K562 (cell line): ENCODE results near the gene ZC3H7B. TPM values are rescaled to one million over a fixed set of nuclear protein-coding genes. Genes with fewer than 3 reads are reported as not detected.

Experiments used
- BHLHE40 ChIP-seq: IDR thresholded peaks from 2 replicates; pipeline ENCODE4 v1.6.1; 2011; ENCODE audit warnings: low read length, improper control_type of control experiment
- EGR1 ChIP-seq: fragments of 450-650 bp; conservative IDR thresholded peaks from 2 replicates; pipeline ENCODE4 v1.6.1; 2017; ENCODE audit warnings: mild to moderate bottlenecking
- EWSR1 ChIP-seq: fragments of 450-650 bp; IDR thresholded peaks from 2 replicates; pipeline ENCODE4 v1.6.1; 2018; ENCODE audit warnings: borderline replicate concordance, mild to moderate bottlenecking, low read depth, moderate library complexity; ENCODE audit not compliant: partially characterized antibody
- FOXK2 ChIP-seq, 2 experiments: fragments of 450-650 bp; IDR thresholded peaks in 1 of 2; conservative IDR thresholded peaks in 1 of 2; 2 replicates each; pipeline ENCODE4 v1.6.1; 2016; ENCODE audit warnings: low read depth in 2 of 2, mild to moderate bottlenecking in 1 of 2
- LEF1 ChIP-seq: fragments of 450-650 bp; IDR thresholded peaks from 2 replicates; pipeline ENCODE4 v1.6.1; 2016; ENCODE audit warnings: mild to moderate bottlenecking
- NELFE ChIP-seq: IDR thresholded peaks from 2 replicates; pipeline ENCODE4 v1.6.1; 2011; ENCODE audit warnings: mild to moderate bottlenecking; ENCODE audit not compliant: insufficient read depth, insufficient read length
- NEUROD1 ChIP-seq: fragments of 150-350 bp; IDR thresholded peaks from 2 replicates; pipeline ENCODE4 v1.6.1; 2014; ENCODE audit warnings: borderline replicate concordance, low read length, low read depth; ENCODE audit not compliant: partially characterized antibody
- RAD51 ChIP-seq: fragments of 450-650 bp; IDR thresholded peaks from 2 replicates; pipeline ENCODE4 v1.7.1; 2016; ENCODE audit warnings: low read depth, mild to moderate bottlenecking, borderline replicate concordance
- SREBF1 ChIP-seq: fragments of 150-350 bp; IDR thresholded peaks from 2 replicates; pipeline ENCODE4 v1.6.1; 2014; ENCODE audit warnings: antibody characterized with exemption, low read depth, low read length, borderline replicate concordance
- ZFX ChIP-seq: sonication (generic); formaldehyde crosslinking; IDR thresholded peaks from 2 replicates; pipeline ENCODE4 v1.8.0; 2022; ENCODE audit warnings: mild to moderate bottlenecking, missing genetic modification reagents, moderate library complexity
- ZNF75A ChIP-seq: fragments of 450-650 bp; formaldehyde crosslinking; IDR thresholded peaks from 2 replicates; pipeline ENCODE4 v1.4.0; 2020; ENCODE audit warnings: mild to moderate bottlenecking
- polyA plus RNA-seq, 8 experiments: library from polyadenylated mRNA; depleted of rRNA in 4 of 8; stranded (reverse) in 5 of 8; unstranded in 3 of 8; fragments of >200 nt; fragmentation: Nextera tagmentation in 2 of 8; fragmentation: Illumina TruSeq in 1 of 8; extraction: Ambion mirVana in 2 of 8; extraction: Trizol in 1 of 8; gene quantifications; 2 replicates each; pipeline versions ENCODE4 v1.2.1 to v1.2.3, GENCODE V29; 2011 to 2014; ENCODE audit warnings: inconsistent platforms in 1 of 8, missing spikeins in 1 of 8
- total RNA-seq, 7 experiments: library from RNA; depleted of rRNA in 6 of 7; stranded (reverse); fragments of >200 nt in 6 of 7; fragmentation: Illumina TruSeq in 2 of 7; extraction: Trizol in 2 of 7; gene quantifications; 2 replicates each; pipeline versions ENCODE4 v1.2.1 to v1.2.3, GENCODE V29; 2011 to 2021; ENCODE audit warnings: low replicate concordance in 1 of 7
- TF ChIP-seq, protein P1 (sequence below): IDR thresholded peaks from 3 replicates; pipeline ENCODE4 v1.6.1; 2011; ENCODE audit warnings: borderline replicate concordance, mild to moderate bottlenecking, moderate library complexity; ENCODE audit not compliant: insufficient read length; ENCODE audit errors: extremely low read depth
- TF ChIP-seq, protein P2 (sequence below), 2 experiments: fragments of 450-650 bp; conservative IDR thresholded peaks; 2 replicates each; pipeline ENCODE4 v1.6.1; 2017; ENCODE audit warnings: mild to moderate bottlenecking in 2 of 2, moderate library complexity in 2 of 2
- TF ChIP-seq, protein P3 (sequence below): fragments of 450-650 bp; IDR thresholded peaks from 2 replicates; pipeline ENCODE4 v1.6.1; 2018; ENCODE audit not compliant: partially characterized antibody
- TF ChIP-seq, protein P4 (sequence below): sonication (generic); formaldehyde crosslinking; IDR thresholded peaks from 2 replicates; pipeline ENCODE4 v1.8.0; 2022; ENCODE audit warnings: missing genetic modification reagents, mild to moderate bottlenecking, moderate library complexity, borderline replicate concordance
- TF ChIP-seq, protein P5 (sequence below): fragments of 450-650 bp; IDR thresholded peaks from 2 replicates; pipeline ENCODE4 v1.6.1; 2016

The ZC3H7B gene
- total and polyA plus RNA-seq, 9 of the 15 experiments (the other 6 are each of a cell fraction or from before 2014, with no cell fraction given), result 0.07 to 49.8 (median 26.8) TPM

DNA sequence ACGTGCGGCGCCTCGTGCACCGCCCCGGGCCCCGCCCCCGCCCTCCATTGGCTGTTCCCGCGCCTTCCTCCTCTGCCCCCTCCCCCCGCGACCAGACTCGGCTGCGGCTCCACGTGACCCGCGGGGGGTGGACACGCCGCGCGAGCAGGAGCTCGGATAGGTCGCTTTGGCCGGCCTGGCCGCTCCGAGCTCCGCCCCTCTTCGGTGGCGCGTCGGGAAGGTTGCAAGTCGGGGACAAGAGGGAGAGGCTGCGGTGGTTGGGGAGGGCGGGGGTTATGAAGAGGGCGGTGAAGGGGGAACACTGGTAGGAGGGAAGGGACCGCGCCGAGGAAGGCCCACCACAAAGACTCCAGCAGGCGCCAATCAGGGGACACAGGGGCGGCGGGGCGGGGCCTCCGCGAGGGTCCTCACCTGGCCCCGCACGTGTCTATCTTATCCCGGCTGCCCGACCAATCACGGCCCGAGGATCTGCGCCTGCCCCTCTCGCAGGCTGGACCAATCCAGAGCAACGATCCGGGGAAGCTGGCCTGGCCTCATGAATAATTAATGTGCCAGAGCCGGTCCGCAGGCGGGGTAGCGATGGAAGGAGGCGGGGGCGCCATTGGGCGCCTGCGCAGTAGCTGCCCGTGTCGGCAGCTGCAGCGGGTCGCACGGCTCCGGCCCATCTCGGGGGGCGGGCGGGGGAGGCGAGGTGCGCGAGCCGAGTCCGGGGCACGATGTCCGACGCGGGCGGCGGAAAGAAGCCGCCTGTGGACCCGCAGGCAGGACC, 80.2 kb downstream of the ZC3H7B start, which contains the start of gene TEF (continued):
- TF ChIP-seq, protein P1, sequence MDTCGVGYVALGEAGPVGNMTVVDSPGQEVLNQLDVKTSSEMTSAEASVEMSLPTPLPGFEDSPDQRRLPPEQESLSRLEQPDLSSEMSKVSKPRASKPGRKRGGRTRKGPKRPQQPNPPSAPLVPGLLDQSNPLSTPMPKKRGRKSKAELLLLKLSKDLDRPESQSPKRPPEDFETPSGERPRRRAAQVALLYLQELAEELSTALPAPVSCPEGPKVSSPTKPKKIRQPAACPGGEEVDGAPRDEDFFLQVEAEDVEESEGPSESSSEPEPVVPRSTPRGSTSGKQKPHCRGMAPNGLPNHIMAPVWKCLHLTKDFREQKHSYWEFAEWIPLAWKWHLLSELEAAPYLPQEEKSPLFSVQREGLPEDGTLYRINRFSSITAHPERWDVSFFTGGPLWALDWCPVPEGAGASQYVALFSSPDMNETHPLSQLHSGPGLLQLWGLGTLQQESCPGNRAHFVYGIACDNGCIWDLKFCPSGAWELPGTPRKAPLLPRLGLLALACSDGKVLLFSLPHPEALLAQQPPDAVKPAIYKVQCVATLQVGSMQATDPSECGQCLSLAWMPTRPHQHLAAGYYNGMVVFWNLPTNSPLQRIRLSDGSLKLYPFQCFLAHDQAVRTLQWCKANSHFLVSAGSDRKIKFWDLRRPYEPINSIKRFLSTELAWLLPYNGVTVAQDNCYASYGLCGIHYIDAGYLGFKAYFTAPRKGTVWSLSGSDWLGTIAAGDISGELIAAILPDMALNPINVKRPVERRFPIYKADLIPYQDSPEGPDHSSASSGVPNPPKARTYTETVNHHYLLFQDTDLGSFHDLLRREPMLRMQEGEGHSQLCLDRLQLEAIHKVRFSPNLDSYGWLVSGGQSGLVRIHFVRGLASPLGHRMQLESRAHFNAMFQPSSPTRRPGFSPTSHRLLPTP, result no peak
- TF ChIP-seq, protein P2, sequence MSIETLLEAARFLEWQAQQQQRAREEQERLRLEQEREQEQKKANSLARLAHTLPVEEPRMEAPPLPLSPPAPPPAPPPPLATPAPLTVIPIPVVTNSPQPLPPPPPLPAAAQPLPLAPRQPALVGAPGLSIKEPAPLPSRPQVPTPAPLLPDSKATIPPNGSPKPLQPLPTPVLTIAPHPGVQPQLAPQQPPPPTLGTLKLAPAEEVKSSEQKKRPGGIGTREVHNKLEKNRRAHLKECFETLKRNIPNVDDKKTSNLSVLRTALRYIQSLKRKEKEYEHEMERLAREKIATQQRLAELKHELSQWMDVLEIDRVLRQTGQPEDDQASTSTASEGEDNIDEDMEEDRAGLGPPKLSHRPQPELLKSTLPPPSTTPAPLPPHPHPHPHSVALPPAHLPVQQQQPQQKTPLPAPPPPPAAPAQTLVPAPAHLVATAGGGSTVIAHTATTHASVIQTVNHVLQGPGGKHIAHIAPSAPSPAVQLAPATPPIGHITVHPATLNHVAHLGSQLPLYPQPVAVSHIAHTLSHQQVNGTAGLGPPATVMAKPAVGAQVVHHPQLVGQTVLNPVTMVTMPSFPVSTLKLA (conservative IDR thresholded peaks at IDR 0.05), result peak; percentile 99 to 100
- peak; percentile 2; the same call in 1 of the 2 replicates for TF ChIP-seq ZFX (CRISPR knock-in tag)
- TF ChIP-seq LEF1, result 0 out of 2 replicates have a peak, but pooled peaks have one; percentile 9
- TF ChIP-seq NELFE, result no peak
- no peak for TF ChIP-seq SREBF1
- TF ChIP-seq FOXK2 (conservative IDR thresholded peaks at IDR 0.05 in 1 of 2, IDR thresholded peaks at IDR 0.05 in 1 of 2; ENCODE audit: low read depth in 2 of 2), result peak; percentile 7 to 75; a peak in 2 of 4 replicates
- TF ChIP-seq EWSR1, result no peak
- TF ChIP-seq RAD51, result peak; percentile 93
- TF ChIP-seq, protein P3, sequence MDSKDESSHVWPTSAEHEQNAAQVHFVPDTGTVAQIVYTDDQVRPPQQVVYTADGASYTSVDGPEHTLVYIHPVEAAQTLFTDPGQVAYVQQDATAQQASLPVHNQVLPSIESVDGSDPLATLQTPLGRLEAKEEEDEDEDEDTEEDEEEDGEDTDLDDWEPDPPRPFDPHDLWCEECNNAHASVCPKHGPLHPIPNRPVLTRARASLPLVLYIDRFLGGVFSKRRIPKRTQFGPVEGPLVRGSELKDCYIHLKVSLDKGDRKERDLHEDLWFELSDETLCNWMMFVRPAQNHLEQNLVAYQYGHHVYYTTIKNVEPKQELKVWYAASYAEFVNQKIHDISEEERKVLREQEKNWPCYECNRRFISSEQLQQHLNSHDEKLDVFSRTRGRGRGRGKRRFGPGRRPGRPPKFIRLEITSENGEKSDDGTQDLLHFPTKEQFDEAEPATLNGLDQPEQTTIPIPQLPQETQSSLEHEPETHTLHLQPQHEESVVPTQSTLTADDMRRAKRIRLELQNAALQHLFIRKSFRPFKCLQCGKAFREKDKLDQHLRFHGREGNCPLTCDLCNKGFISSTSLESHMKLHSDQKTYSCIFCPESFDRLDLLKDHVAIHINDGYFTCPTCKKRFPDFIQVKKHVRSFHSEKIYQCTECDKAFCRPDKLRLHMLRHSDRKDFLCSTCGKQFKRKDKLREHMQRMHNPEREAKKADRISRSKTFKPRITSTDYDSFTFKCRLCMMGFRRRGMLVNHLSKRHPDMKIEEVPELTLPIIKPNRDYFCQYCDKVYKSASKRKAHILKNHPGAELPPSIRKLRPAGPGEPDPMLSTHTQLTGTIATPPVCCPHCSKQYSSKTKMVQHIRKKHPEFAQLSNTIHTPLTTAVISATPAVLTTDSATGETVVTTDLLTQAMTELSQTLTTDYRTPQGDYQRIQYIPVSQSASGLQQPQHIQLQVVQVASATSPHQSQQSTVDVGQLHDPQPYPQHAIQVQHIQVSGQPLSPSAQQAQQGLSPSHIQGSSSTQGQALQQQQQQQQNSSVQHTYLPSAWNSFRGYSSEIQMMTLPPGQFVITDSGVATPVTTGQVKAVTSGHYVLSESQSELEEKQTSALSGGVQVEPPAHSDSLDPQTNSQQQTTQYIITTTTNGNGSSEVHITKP, result peak; percentile 97
- no peak for TF ChIP-seq ZNF75A (CRISPR knock-in tag)
- peak; percentile 64; the same call in 1 of the 2 replicates for TF ChIP-seq BHLHE40
- TF ChIP-seq NEUROD1, result peak; percentile 10
- TF ChIP-seq, protein P4, sequence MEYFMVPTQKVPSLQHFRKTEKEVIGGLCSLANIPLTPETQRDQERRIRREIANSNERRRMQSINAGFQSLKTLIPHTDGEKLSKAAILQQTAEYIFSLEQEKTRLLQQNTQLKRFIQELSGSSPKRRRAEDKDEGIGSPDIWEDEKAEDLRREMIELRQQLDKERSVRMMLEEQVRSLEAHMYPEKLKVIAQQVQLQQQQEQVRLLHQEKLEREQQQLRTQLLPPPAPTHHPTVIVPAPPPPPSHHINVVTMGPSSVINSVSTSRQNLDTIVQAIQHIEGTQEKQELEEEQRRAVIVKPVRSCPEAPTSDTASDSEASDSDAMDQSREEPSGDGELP, result peak; percentile 68
- TF ChIP-seq, protein P5, sequence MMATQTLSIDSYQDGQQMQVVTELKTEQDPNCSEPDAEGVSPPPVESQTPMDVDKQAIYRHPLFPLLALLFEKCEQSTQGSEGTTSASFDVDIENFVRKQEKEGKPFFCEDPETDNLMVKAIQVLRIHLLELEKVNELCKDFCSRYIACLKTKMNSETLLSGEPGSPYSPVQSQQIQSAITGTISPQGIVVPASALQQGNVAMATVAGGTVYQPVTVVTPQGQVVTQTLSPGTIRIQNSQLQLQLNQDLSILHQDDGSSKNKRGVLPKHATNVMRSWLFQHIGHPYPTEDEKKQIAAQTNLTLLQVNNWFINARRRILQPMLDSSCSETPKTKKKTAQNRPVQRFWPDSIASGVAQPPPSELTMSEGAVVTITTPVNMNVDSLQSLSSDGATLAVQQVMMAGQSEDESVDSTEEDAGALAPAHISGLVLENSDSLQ, result peak; percentile 73
- peak; percentile 16; the same call in 1 of the 2 replicates for TF ChIP-seq EGR1
